Measurements from ENCODE around the gene UBE2G1. TPM values are rescaled to one million over a fixed set of nuclear protein-coding genes. Genes with fewer than 3 reads are reported as not detected.

UBE2G1 gene
- total RNA-seq, 1 donor from 2014 or later: 66.6 TPM

- TF ChIP-seq, protein P1, sequence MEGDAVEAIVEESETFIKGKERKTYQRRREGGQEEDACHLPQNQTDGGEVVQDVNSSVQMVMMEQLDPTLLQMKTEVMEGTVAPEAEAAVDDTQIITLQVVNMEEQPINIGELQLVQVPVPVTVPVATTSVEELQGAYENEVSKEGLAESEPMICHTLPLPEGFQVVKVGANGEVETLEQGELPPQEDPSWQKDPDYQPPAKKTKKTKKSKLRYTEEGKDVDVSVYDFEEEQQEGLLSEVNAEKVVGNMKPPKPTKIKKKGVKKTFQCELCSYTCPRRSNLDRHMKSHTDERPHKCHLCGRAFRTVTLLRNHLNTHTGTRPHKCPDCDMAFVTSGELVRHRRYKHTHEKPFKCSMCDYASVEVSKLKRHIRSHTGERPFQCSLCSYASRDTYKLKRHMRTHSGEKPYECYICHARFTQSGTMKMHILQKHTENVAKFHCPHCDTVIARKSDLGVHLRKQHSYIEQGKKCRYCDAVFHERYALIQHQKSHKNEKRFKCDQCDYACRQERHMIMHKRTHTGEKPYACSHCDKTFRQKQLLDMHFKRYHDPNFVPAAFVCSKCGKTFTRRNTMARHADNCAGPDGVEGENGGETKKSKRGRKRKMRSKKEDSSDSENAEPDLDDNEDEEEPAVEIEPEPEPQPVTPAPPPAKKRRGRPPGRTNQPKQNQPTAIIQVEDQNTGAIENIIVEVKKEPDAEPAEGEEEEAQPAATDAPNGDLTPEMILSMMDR (IDR thresholded peaks at IDR 0.05): no peak
- DNase-seq: no peak
- intact Hi-C loops (cut with micrococcal nuclease): no loop called here
- Mint-ChIP-seq H3K4me1 (no peaks in the 10 kb centered on the region), H3K9me3 (no peaks in the 10 kb centered on the region), H3K4me3 (no peak overlapping the region), H3K36me3 (ENCODE audit: low read depth) (peaks cover 56% of the 10 kb centered on the region), H3K27me3 (no peaks in the 10 kb centered on the region), H3K27ac (no peak overlapping the region)
- no peak for ATAC-seq (ENCODE audit: low read depth)
- CTCF ChIA-PET: no interaction called here
- POLR2A ChIA-PET: no interaction called here
These were observed 134.2 kb downstream of the UBE2G1 start for GRCh38 chr17:4232168-4232813.

DNA sequence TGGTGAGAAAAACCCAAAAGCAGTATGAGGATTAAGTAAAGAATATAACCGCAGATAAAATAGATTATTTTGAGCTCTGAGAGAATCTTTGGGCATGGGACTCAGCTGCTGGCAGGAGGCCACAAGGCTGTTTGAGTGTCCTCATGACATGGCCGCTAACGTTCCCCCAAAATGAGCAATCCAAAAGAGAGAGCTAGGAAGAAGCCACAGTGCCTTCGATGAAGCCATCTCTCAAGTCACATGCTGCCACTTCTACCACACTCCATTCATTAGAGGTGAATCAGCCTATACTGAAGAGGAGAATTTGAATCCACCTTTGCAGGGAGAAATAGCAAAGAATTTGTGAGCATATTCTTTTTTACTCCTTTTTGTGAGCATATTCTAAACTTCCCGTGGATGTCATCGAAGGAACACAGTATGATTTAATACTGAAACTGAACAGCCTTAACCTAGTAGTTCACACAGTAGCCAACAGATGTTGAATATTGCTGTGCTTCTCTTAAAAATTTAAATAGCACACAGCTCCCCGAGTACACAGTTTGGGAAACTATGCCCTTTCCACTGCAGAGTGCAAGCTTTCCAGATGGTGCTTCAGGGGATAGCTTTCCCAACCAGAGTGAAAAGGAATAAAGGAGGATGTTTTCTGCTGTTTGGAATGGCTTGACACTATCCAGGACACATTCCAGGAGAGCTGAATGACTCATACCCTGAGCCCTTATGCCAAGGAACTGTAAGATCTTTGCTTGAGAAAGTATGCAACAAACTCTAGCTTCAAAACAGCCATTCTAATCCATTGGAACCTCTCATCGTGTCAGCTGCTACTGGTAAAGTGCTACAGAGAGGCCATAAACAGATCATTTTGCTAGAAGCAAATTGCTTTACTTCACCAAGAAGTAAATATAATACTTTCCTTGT, 136.6 kb downstream of the UBE2G1 start:
- Mint-ChIP-seq H3K27me3 (no peaks in the 10 kb centered on the region), H3K27ac (no peak overlapping the region), H3K36me3 (ENCODE audit: low read depth) (peaks cover 49% of the 10 kb centered on the region), H3K4me3 (no peak overlapping the region), H3K9me3 (no peaks in the 10 kb centered on the region), H3K4me1 (no peaks in the 10 kb centered on the region)
- ATAC-seq (ENCODE audit: low read depth) (no peak), DNase-seq (no peak)
- ChIA-PET CTCF (interaction anchor here (1.0 kb wide), 1 partner anchor 191 kb away, joined by 3 read pairs; no protein-coding TSS in a partner anchor), POLR2A (no interaction called here)
- TF ChIP-seq, protein P1 (IDR thresholded peaks at IDR 0.05): no peak
- intact Hi-C loops (cut with micrococcal nuclease): no loop called here

- no peak overlapping the region for H3K27ac Mint-ChIP-seq
- H3K9me3 Mint-ChIP-seq: no peaks in the 10 kb centered on the region
- no peaks in the 10 kb centered on the region for H3K4me1 Mint-ChIP-seq
- DNase-seq (no peak), ATAC-seq (ENCODE audit: low read depth) (no peak)
- ChIA-PET POLR2A (no interaction called here), CTCF (no interaction called here)
- peaks cover 29% of the 10 kb centered on the region for H3K36me3 Mint-ChIP-seq (ENCODE audit: low read depth)
- TF ChIP-seq, protein P1 (IDR thresholded peaks at IDR 0.05): no peak
- no peak overlapping the region for H3K4me3 Mint-ChIP-seq
- intact Hi-C loops (cut with micrococcal nuclease): no loop called here
- H3K27me3 Mint-ChIP-seq: no peaks in the 10 kb centered on the region
These were observed 144.4 kb downstream of the UBE2G1 start for GRCh38 chr17:4221899-4222659.

DNA sequence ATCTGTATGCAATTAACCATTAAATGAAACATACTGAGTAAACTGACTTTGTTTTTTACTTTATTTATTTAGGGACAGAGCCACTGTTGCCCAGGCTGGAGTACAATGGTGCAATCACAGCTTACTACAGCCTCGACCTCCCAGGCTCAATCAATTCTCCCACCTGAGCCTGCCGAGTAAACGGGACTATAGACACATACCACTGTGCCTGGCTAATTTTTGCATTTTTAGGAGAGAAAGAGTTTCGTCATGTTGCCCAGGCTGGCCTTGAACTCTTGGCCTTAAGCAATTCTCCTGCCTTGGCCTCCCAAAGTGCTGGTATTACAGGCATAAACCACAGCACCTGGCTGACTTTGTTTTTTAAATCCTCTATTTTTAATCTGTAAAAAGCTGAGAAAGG, 145.3 kb downstream of the UBE2G1 start:
- Mint-ChIP-seq H3K4me3 (no peak overlapping the region), H3K27me3 (no peaks in the 10 kb centered on the region), H3K36me3 (ENCODE audit: low read depth) (peaks cover 32% of the 10 kb centered on the region), H3K4me1 (peaks cover 3% of the 10 kb centered on the region), H3K9me3 (no peaks in the 10 kb centered on the region), H3K27ac (no peak overlapping the region)
- ATAC-seq (ENCODE audit: low read depth): no peak
- TF ChIP-seq, protein P1 (IDR thresholded peaks at IDR 0.05): no peak
- intact Hi-C loops (cut with micrococcal nuclease): no loop called here
- ChIA-PET POLR2A (no interaction called here), CTCF (no interaction called here)
- no peak for DNase-seq

DNA sequence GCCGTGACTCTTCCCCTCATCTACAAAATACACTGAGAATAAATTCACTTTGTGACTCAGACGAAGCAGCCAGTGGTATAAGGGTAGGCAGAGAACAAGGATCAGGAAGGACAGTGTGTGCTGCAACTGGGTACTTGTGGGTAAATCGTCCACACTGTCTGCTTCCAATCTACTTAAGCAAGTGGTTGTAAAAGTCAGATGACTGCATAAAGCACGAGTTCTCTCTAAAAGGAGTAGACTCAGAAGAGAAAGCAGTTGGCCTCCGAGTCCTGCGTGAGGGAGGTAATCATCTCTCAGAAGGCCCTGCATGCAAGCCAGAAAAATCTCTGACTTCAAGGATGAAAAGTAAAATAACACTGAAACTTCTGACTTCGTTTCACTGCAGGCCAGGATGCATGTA, 145.8 kb downstream of the UBE2G1 start:
- intact Hi-C loops (cut with micrococcal nuclease): no loop called here
- ChIA-PET CTCF (interaction anchor here (0.6 kb wide), 1 partner anchor 14 kb away, joined by 3 read pairs; no protein-coding TSS in a partner anchor), POLR2A (no interaction called here)
- TF ChIP-seq, protein P1 (IDR thresholded peaks at IDR 0.05): no peak
- H3K27ac Mint-ChIP-seq: no peak overlapping the region
- no peaks in the 10 kb centered on the region for H3K27me3 Mint-ChIP-seq
- DNase-seq (no peak), ATAC-seq (ENCODE audit: low read depth) (no peak)
- H3K4me3 Mint-ChIP-seq: no peak overlapping the region
- H3K36me3 Mint-ChIP-seq (ENCODE audit: low read depth): peaks cover 33% of the 10 kb centered on the region
- H3K9me3 Mint-ChIP-seq: no peaks in the 10 kb centered on the region
- H3K4me1 Mint-ChIP-seq: peaks cover 8% of the 10 kb centered on the region

Data from activated B cell treated with CpG ODN at 0.5 μM for 24 hours (primary cell).